Left ventricle myocardium inferior (tissue), 1 donor: ENCODE results near the gene CACNA1C. TPM values are rescaled to one million over a fixed set of nuclear protein-coding genes. Genes with fewer than 3 reads are reported as not detected.
"Not testable (repeated sequence)": the region's sequence is repeated elsewhere in the genome, so short reads cannot be mapped to it uniquely, and the experiment has no call there.

Source experiments
- DNase-seq: peaks from one replicate; pipeline ENCODE4 v3.0.0-alpha.2; 2020
- H3K27ac ChIP-seq: fragments of 200-600 bp; replicated peaks from 2 replicates; pipeline ENCODE4 v1.8.0; 2021
- H3K27me3 ChIP-seq: fragments of 200-600 bp; 2 replicates; pipeline ENCODE4 v1.8.0; 2021; ENCODE audit warnings: low read depth
- H3K36me3 ChIP-seq: fragments of 200-600 bp; 2 replicates; pipeline ENCODE4 v1.8.0; 2021
- H3K4me1 ChIP-seq: fragments of 200-600 bp; 2 replicates; pipeline ENCODE4 v1.8.0; 2021
- H3K4me3 ChIP-seq: fragments of 200-600 bp; 2 replicates; pipeline ENCODE4 v1.8.0; 2021; ENCODE audit warnings: mild to moderate bottlenecking, moderate library complexity
- H3K9me3 ChIP-seq: fragments of 200-600 bp; replicated peaks from 2 replicates; pipeline ENCODE4 v1.8.0; 2021
- CTCF ChIP-seq: fragments of 200-600 bp; IDR thresholded peaks from 2 replicates; pipeline ENCODE4 v1.8.0; 2021; ENCODE audit warnings: antibody characterized with exemption, mild to moderate bottlenecking, borderline replicate concordance
- intact Hi-C: fragments of 100-400 bp; cut with micrococcal nuclease; formaldehyde crosslinking; loops from one replicate; pipeline ENCODE4 v1.11.0; 2022
- total RNA-seq: library from RNA; stranded (reverse); fragmentation: NEBNext Ultra II Directional; extraction: Animal tissue kit (Norgen Biotek cat#: 25700); gene quantifications from one replicate; pipeline ENCODE4 v1.2.1, GENCODE V29; 2021
- donor health status: DM: no; HTN: yes; CAD: no; lungs with severe emphysema.

CACNA1C gene
- total RNA-seq, 1 donor from 2014 or later: 137 TPM

- Histone ChIP-seq H3K27me3 (no peaks in the 10 kb centered on the region), H3K36me3 (no peaks in the 10 kb centered on the region), H3K4me3 (no peak overlapping the region), H3K27ac (peak overlapping the region; percentile 89), H3K4me1 (peaks cover 85% of the 10 kb centered on the region), H3K9me3 (no peaks in the 10 kb centered on the region)
- intact Hi-C loops: no loop called here
- TF ChIP-seq CTCF: no peak
- no peak for DNase-seq
These were observed 198.0 kb downstream of the CACNA1C start for GRCh38 chr12:2250797-2251196.

GRCh38 chr12:2251526-2252209 is 198.9 kb downstream of the CACNA1C start:
- H3K36me3 ChIP-seq: no peaks in the 10 kb centered on the region
- peaks cover 82% of the 10 kb centered on the region for H3K4me1 ChIP-seq
- H3K27ac ChIP-seq: peak overlapping the region; percentile 89
- H3K27me3 ChIP-seq: no peaks in the 10 kb centered on the region
- TF ChIP-seq CTCF: no peak
- DNase-seq: no peak
- intact Hi-C loops: no loop called here
- H3K9me3 ChIP-seq: no peaks in the 10 kb centered on the region
- H3K4me3 ChIP-seq: no peak overlapping the region

GRCh38 chr12:2255311-2255710 is 202.5 kb downstream of the CACNA1C start:
- Histone ChIP-seq H3K9me3 (no peaks in the 10 kb centered on the region), H3K27ac (peak overlapping the region; percentile 17), H3K4me1 (peaks cover 81% of the 10 kb centered on the region)

GRCh38 chr12:2255731-2256130 is 202.9 kb downstream of the CACNA1C start:
- Histone ChIP-seq H3K27ac (peak overlapping the region; percentile 17), H3K4me1 (peaks cover 81% of the 10 kb centered on the region)
- not testable (repeated sequence) for DNase-seq

More at GRCh38 chr12:2255311-2255710, 202.5 kb downstream of the CACNA1C start:
- no peak for DNase-seq
- TF ChIP-seq CTCF: no peak
- Histone ChIP-seq H3K27me3 (no peaks in the 10 kb centered on the region), H3K4me3 (no peak overlapping the region), H3K36me3 (no peaks in the 10 kb centered on the region)
- intact Hi-C loops: no loop called here

GRCh38 chr12:2256453-2256852 is 203.7 kb downstream of the CACNA1C start:
- Histone ChIP-seq H3K4me1 (peaks cover 81% of the 10 kb centered on the region), H3K36me3 (no peaks in the 10 kb centered on the region), H3K9me3 (no peaks in the 10 kb centered on the region), H3K4me3 (no peak overlapping the region), H3K27me3 (no peaks in the 10 kb centered on the region), H3K27ac (peak overlapping the region; percentile 25)
- intact Hi-C loops: no loop called here
- no peak for DNase-seq
- no peak for TF ChIP-seq CTCF

More at GRCh38 chr12:2255731-2256130, 202.9 kb downstream of the CACNA1C start:
- intact Hi-C loops, H3K4me3 ChIP-seq, H3K9me3 ChIP-seq, H3K27me3 ChIP-seq, H3K36me3 ChIP-seq: not testable (repeated sequence)

DNA sequence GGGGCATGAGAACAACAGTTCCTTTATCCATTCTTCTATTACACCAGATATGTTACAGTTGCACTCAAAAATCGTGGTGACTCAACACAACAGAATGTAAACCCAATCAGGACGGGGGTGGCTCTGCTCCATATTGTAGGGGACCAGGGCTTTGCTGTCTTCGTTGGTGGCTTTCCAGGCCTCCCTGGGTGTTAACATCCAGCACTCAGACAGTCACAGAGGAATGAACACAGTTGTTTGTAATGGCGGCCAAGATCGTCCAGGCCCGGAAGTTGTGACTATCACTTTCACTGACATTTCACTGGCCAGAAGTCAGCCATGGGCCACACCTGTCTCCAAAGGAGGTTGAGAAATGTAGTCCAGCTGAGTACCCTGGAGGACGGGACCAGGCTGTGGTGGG is 204.1 kb downstream of the CACNA1C start:
- Histone ChIP-seq H3K4me3 (no peak overlapping the region), H3K4me1 (peaks cover 81% of the 10 kb centered on the region), H3K36me3 (no peaks in the 10 kb centered on the region), H3K9me3 (no peaks in the 10 kb centered on the region), H3K27ac (peak overlapping the region; percentile 25), H3K27me3 (no peaks in the 10 kb centered on the region)
- intact Hi-C loops: no loop called here
- no peak for DNase-seq
- no peak for TF ChIP-seq CTCF
